ENCODE measurements around the gene SPTBN1.

Gene SPTBN1

DNA sequence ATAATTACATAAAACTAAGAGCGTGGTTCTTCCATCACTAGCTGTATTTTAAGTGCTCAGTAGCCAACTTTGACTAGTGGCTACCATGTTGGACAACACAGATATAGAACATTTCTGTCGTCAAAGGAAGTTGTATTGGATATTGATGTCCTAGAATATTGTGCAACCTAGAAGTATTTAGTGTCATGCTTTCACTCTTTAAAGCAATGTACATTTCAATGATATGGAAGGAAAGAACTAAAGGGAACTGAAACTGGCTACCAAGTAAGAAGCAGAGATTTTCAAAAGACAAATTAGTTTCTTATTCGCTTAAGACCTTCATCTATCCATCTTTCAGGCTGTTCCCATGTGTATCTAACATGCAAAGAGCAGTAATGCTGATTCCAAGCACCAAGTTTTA lies 182.0 kb downstream of the SPTBN1 start:
- no peak for DNase-seq

GRCh38 chr2:54638774-54639187 lies 182.7 kb downstream of the SPTBN1 start:
- DNase-seq: no peak

GRCh38 chr2:54639609-54640008 lies 183.5 kb downstream of the SPTBN1 start:
- no peak for DNase-seq

DNA sequence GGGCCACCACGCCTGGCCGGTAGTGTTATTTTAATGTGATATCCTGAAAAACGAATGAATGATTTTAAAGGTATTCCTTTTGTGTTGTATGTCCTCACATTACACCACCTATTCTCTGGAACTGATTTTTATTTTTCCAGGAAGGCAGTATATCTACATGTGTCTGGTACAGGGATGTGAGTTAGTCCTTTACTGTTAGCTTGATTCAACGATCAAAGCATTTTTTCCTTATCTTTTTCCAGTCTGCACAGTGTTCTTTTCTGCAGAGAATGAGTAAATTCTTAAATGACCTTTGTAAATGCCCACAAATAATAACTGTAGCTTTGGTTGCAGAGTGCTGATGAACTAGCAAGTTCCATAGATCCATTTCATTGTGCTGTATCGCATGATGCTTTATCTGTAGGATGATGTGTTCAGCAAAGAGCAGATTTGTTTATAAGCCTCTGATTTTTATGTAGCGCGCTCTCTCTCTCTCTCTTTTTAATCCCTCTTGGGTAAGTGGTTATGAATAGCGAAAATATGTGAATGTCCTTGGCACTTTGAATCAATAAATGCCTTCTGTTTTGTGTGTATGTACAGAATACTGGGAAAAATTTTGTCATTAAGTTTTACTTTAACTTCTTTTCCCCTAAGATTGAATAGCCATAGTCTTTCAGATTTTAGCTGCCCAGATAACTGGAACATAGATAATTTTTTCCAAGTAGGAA lies 184.9 kb downstream of the SPTBN1 start:
- DNase-seq: no peak

DNA sequence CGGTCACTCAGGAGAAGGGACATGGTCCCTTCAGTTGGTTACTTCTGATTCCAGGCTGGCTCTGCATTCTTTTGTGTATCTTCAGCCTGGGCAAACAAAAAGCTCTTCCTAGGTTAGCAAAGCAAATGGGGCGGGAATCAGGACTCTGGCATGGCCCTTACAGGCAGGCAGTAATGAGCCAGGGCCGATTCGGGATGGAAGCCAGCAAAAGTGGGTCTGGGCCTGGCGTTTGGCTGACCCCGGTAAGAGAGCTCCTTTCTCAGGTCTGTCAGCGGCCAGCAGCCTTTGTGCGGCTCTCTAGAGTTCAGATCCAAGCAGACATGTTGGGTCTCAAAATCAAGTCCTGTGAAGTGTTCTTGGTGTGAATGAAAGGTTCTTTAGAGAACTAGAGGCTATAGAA lies 185.9 kb downstream of the SPTBN1 start:
- DNase-seq: no peak

GRCh38 chr2:54642677-54643430 lies 186.7 kb downstream of the SPTBN1 start:
- no peak for DNase-seq

- DNase-seq: no peak
Observed at GRCh38 chr2:54644236-54644635, 188.1 kb downstream of the SPTBN1 start.

- DNase-seq: no peak
Observed at GRCh38 chr2:54646170-54646927, 190.2 kb downstream of the SPTBN1 start.

- no peak for DNase-seq
Observed at GRCh38 chr2:54648256-54648655, 192.1 kb downstream of the SPTBN1 start.

DNA sequence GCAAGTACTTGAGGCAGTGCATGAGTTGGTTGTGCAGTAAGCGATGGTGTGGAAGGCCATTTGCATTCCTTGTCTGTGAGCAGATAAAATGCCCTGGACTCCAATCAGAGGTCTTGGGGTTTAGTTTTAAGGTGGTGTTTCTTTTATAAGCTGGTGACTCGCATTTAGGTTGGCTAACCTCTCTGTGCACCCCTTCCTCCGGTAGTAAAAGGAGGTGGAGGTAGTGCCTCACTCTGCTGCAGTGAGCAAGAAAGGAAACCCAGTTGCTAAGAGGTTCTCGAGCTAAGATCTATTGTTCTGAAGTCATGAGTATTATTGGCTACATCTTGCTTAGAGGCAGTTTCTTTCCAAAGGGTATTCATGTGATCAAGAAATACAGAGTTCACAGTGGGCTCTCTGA lies 193.1 kb downstream of the SPTBN1 start:
- no peak for DNase-seq

GRCh38 chr2:54649633-54650032 lies 193.5 kb downstream of the SPTBN1 start:
- no peak for DNase-seq

DNA sequence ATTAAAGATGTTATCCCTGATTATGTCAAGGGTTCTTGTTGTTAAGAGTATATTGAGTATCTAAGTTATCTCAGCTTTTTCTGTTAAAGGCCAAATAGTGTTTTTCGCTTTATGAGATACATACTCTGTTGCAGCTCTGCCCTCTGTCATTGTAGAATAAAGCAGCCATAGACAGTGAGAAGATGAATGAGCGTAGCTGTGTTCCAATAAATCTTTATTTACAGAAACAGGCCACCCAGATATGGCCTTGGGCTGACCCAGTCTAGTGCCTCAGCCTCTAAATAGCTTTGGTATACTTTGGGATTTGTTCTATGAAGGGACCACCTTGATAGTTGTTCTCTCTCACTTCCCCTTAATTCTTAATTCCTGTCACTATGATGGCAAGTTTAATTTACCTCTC lies 194.5 kb downstream of the SPTBN1 start:
- no peak for DNase-seq

DNA sequence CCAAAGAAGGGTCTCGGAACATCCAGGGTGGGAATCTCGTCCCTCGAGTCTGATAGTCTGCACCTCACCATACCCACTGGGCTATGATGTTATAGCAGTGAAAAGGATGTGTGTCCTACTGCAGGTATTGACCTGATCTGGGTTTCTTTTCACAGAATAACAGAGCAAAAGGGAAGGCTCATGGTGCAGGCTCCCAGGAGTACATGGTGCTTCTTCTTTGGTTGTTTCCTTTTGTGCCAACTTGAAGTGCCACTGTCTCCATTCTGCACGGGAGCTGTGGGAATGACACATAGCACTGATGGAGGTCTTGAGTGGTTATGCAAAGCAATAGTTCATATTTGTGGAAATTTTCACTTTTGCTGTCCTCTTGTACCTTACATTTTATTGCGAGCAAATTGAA lies 195.2 kb downstream of the SPTBN1 start:
- no peak for DNase-seq

DNA sequence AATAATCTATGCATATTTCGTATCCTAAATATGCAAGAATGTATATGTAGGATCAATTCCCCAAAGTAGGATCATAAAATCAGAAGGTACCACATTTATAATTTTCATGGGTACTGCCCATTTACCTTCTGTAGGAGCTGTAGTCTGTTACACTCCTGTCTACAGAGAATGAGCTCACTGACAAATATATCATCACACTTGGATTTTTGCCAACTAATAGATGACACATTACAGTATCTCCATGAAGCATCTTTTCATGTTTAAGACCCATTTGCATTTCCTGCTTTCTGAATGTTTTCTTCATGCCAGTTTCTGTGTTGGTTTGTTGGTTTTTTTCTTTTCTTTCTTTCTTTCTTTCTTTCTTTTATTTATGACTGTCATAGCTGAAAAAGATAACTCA lies 196.4 kb downstream of the SPTBN1 start:
- DNase-seq: no peak

DNA sequence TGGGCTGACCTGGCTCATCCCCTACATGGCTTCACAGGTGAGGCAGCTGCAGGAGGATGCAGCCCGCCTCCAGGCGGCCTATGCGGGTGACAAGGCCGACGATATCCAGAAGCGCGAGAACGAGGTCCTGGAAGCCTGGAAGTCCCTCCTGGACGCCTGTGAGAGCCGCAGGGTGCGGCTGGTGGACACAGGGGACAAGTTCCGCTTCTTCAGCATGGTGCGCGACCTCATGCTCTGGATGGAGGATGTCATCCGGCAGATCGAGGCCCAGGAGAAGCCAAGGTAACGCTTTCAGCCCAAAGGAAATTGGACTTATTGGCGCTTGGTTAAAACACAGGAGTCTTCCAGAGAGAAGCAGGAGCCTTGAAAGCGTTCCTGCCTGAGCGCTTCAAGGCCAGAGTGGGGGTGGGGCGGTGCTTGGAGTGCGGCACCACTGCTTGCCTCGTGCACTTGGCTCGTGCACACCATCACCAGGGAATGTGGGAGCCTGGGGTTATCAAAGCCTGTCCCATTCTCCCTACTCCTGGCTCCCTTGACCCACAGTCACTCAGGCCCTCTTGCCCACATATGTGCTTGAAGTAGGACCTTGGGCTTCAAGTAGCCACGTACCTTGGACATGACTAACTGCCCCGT lies 197.6 kb downstream of the SPTBN1 start:
- no peak for DNase-seq

DNA sequence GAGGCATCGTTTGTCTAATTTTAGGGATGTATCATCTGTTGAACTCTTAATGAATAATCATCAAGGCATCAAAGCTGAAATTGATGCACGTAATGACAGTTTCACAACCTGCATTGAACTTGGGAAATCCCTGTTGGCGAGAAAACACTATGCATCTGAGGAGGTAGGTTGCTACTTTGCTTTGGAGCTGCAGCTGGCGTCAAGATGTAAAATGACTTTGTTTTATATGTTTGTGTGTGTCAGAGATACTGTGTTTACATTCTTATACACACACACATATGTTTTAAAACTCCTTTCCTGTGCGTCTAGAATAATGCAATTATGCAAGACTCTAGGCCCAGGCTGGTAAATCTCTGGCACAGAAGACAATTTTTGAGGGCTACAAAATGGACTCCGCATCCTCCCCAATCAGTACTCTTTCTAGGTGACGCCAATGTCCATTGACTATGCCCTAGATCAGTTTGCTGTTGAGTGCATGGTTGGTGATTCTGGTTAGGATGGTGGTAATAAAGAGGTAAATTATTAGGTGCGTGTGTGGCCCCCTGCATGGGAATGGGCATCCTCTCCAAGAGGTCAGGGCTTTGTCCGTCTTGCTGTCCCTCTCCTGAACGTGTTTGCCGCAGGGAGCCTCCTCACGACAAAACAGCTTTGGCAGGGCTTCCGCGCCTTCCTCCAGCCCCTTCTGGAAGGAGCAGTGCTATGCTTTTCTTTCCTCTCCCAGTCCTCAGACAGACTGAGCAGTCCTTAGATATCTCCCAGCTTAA lies 199.1 kb downstream of the SPTBN1 start:
- DNase-seq: no peak

- no peak for DNase-seq
Observed at GRCh38 chr2:54656863-54657262, 200.7 kb downstream of the SPTBN1 start.

DNA sequence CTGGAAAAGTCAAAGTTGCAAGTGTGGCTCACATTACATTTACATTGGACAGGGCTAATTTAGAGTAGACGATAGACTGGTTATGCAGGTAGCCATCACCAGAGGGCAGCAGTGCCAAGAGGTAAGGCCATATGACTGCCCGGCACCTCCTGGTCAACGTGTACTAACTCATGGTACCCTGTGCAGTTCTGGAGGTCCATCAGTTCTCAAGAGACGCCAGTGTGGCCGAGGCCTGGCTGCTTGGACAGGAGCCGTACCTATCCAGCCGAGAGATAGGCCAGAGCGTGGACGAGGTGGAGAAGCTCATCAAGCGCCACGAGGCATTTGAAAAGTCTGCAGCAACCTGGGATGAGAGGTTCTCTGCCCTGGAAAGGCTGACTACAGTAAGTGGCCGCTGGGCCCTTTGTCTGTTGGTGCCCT lies 201.5 kb downstream of the SPTBN1 start:
- DNase-seq: peak; percentile 41 to 74

- DNase-seq: no peak
Observed at GRCh38 chr2:54658564-54659071, 202.5 kb downstream of the SPTBN1 start.

DNA sequence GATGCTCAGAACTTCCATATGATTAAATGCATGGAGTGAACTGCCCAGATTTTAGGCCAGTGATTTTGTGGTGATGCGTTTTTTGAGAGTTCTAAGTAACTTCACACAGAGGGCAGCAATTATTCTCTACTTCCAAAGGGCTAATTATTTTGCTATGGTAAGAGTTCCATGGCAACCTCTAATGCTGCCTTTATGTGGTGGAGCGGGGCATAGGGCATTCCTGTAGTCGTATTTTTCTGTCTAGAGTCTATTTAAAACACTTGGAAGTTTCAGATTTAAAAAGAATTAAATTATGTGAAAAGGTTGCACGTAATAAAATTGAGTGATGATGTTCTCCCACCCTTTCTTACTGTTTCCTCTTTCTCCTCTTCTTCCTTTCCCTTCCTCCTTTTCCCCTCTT lies 203.4 kb downstream of the SPTBN1 start:
- no peak for DNase-seq

GRCh38 chr2:54660752-54661151 lies 204.6 kb downstream of the SPTBN1 start:
- DNase-seq: no peak

GRCh38 chr2:54663424-54664030 lies 207.4 kb downstream of the SPTBN1 start:
- no peak for DNase-seq
